Measurements from ENCODE around the gene FKRP.

The FKRP gene

GRCh38 chr19:46742926-46743480, 2.9 kb upstream of the FKRP start:
- peaks cover 13 to 22% of the 10 kb centered on the region in 2 donors for H3K4me1 ChIP-seq (ENCODE audit: control insufficient read depth in 1 of 2, insufficient read depth in 2 of 2, low read length in 2 of 2)
- H3K36me3 ChIP-seq (ENCODE audit: control insufficient read depth in 1 of 2, insufficient read depth in 2 of 2, low read length in 2 of 2): peaks cover 0 to 34% of the 10 kb centered on the region in 2 donors
- no peak overlapping the region for H3K9ac ChIP-seq (ENCODE audit: low read depth in 1 of 2, low read length in 2 of 2)
- H3K4me3 ChIP-seq (ENCODE audit: low read depth in 1 of 2, low read length in 2 of 2): no peak overlapping the region
- H3K27me3 ChIP-seq (ENCODE audit: control insufficient read depth in 1 of 2, insufficient read depth in 2 of 2, low read length in 2 of 2): no peaks in the 10 kb centered on the region
- no peak overlapping the region for H3K27ac ChIP-seq (ENCODE audit: low read depth, low read length)
- H3K9me3 ChIP-seq (ENCODE audit: control insufficient read depth in 1 of 2, low read length in 2 of 2): no peaks in the 10 kb centered on the region

DNA sequence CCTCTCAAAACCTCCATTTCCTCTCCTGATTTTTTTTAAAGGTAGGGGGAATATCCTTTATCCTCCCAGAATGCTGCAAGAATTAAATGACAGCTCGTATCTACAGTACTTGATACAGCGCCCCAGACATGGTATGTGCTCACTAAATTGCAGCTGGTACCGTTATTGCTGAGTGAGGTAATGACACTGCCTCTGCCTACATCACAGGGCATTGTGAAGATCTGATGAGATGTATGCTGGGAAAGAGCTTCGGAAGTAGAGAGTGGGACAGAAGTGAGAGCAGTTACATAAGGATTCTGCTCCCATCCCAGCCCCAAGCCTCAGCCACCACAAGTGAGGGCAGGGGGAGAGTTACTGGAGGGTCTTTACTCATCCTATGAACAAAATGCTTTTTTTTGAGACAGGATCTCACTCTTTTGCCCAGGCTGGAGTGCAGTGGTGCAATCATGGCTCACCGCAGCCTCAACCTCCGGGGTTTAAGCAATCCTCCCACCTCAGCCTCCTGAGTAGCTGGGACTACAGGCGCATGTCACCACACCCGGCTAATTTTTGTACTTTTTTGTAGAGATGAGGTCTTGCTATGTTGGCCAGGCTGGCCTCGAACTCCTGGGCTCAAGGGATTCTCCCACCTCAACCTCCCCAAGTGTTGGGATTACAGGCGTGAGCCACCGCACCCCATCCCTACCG, 1.7 kb upstream of the FKRP start:
- H3K9me3 ChIP-seq (ENCODE audit: control insufficient read depth in 1 of 2, low read length in 2 of 2): no peaks in the 10 kb centered on the region
- H3K4me1 ChIP-seq (ENCODE audit: control insufficient read depth in 1 of 2, insufficient read depth in 2 of 2, low read length in 2 of 2): peaks cover 13 to 22% of the 10 kb centered on the region in 2 donors
- H3K36me3 ChIP-seq (ENCODE audit: control insufficient read depth in 1 of 2, insufficient read depth in 2 of 2, low read length in 2 of 2): peaks cover 0 to 23% of the 10 kb centered on the region in 2 donors
- H3K9ac ChIP-seq (ENCODE audit: low read depth in 1 of 2, low read length in 2 of 2): no peak overlapping the region
- no peak overlapping the region for H3K27ac ChIP-seq (ENCODE audit: low read depth, low read length)
- H3K27me3 ChIP-seq (ENCODE audit: control insufficient read depth in 1 of 2, insufficient read depth in 2 of 2, low read length in 2 of 2): no peaks in the 10 kb centered on the region
- no peak overlapping the region for H3K4me3 ChIP-seq (ENCODE audit: low read depth in 1 of 2, low read length in 2 of 2)

DNA sequence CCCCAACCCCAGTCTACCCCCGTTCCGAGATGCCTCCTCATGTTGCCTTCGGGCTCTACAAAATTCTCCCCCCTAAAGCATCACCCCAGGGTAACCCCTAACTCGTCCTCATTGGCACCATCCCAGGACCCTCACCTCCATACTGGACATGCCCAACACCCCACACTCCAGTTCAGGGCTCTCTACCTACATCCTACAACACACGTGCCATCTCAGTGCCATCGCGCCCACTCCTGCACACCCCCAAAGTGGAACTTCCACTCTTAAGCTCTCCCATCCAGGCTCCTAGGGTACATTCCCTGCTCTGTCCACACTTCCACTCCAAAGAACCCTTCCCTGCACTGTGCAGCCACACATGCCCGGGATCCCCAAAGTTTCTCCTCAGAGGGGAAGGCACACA, 827 bp upstream of the FKRP start:
- H3K4me1 ChIP-seq (ENCODE audit: control insufficient read depth in 1 of 2, insufficient read depth in 2 of 2, low read length in 2 of 2): peaks cover 13 to 22% of the 10 kb centered on the region in 2 donors

DNA sequence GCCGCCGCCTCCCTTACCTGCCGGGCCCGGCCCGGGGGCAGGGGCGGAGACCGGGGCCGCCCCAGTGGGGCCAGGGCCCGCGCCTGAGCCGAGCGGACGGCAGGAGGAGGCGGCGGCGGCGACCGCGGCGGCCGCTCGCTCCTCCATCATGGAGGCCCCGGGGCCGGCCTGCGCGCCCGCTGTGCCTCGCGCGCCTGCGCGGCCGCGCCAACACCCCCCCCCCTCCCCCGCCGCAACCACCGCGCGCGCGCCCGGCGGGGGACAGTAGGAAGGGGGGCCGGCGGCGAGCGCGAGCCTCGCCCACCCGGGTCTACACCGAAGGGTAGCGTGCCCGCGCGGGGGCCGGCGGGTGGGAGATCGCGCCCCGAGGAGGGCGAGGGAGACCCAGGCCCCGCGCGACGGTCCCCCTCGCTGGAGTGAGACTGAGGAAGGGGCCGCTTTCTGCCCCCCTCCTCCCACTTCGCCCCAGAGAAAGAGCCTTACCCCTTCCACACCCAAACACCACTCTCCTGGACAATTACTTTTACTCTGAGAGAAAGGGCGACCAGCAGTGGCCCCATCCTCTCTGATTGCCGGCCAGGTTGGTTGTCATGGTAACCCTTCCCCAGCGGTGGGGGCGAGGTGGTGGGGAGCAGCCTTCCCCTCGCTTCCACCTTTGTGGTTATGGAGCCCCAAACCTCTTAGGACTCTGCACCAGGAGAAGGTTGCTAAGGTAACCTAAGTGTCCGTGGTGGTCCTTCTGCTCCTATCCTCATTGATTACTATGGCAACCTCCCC, 612 bp downstream of the FKRP start, which contains the start of gene STRN4:
Gene STRN4, minus strand, starts transcription at position 170 of the 777 bp plus-strand sequence. Its CDS starts 20 bp downstream, at position 150.
- no peaks in the 10 kb centered on the region for H3K9me3 ChIP-seq (ENCODE audit: control insufficient read depth in 1 of 2, low read length in 2 of 2)
- peak within 1 kb of the TSS; percentile 82 to 91 for H3K4me3 ChIP-seq (ENCODE audit: low read depth in 1 of 2, low read length in 2 of 2)
- peaks cover 13 to 22% of the 10 kb centered on the region in 2 donors for H3K4me1 ChIP-seq (ENCODE audit: control insufficient read depth in 1 of 2, insufficient read depth in 2 of 2, low read length in 2 of 2)
- H3K27me3 ChIP-seq (ENCODE audit: control insufficient read depth in 1 of 2, insufficient read depth in 2 of 2, low read length in 2 of 2): no peaks in the 10 kb centered on the region
- peaks cover 0 to 11% of the 10 kb centered on the region in 2 donors for H3K36me3 ChIP-seq (ENCODE audit: control insufficient read depth in 1 of 2, insufficient read depth in 2 of 2, low read length in 2 of 2)
- peak within 1 kb of the TSS; percentile 85 to 96 for H3K9ac ChIP-seq (ENCODE audit: low read depth in 1 of 2, low read length in 2 of 2)
- no peak within 1 kb of the TSS for H3K27ac ChIP-seq (ENCODE audit: low read depth, low read length)

More for the DNA sequence above, 827 bp upstream of the FKRP start:
- Histone ChIP-seq H3K9ac (ENCODE audit: low read depth in 1 of 2, low read length in 2 of 2) (peak overlapping the region; percentile 85 to 96), H3K4me3 (ENCODE audit: low read depth in 1 of 2, low read length in 2 of 2) (peak overlapping the region; percentile 82 to 91), H3K27ac (ENCODE audit: low read depth, low read length) (no peak overlapping the region), H3K36me3 (ENCODE audit: control insufficient read depth in 1 of 2, insufficient read depth in 2 of 2, low read length in 2 of 2) (peaks cover 0 to 20% of the 10 kb centered on the region in 2 donors), H3K9me3 (ENCODE audit: control insufficient read depth in 1 of 2, low read length in 2 of 2) (no peaks in the 10 kb centered on the region), H3K27me3 (ENCODE audit: control insufficient read depth in 1 of 2, insufficient read depth in 2 of 2, low read length in 2 of 2) (no peaks in the 10 kb centered on the region)

- Histone ChIP-seq H3K27ac (ENCODE audit: low read depth, low read length) (no peak overlapping the region), H3K36me3 (ENCODE audit: control insufficient read depth in 1 of 2, insufficient read depth in 2 of 2, low read length in 2 of 2) (peaks cover 0 to 8% of the 10 kb centered on the region in 2 donors), H3K9me3 (ENCODE audit: control insufficient read depth in 1 of 2, low read length in 2 of 2) (no peaks in the 10 kb centered on the region), H3K4me3 (ENCODE audit: low read depth in 1 of 2, low read length in 2 of 2) (no peak overlapping the region), H3K4me1 (ENCODE audit: control insufficient read depth in 1 of 2, insufficient read depth in 2 of 2, low read length in 2 of 2) (peaks cover 13 to 17% of the 10 kb centered on the region in 2 donors), H3K9ac (ENCODE audit: low read depth in 1 of 2, low read length in 2 of 2) (no peak overlapping the region), H3K27me3 (ENCODE audit: control insufficient read depth in 1 of 2, insufficient read depth in 2 of 2, low read length in 2 of 2) (no peaks in the 10 kb centered on the region)
Observed at GRCh38 chr19:46748325-46749109, 2.7 kb downstream of the FKRP start.

DNA sequence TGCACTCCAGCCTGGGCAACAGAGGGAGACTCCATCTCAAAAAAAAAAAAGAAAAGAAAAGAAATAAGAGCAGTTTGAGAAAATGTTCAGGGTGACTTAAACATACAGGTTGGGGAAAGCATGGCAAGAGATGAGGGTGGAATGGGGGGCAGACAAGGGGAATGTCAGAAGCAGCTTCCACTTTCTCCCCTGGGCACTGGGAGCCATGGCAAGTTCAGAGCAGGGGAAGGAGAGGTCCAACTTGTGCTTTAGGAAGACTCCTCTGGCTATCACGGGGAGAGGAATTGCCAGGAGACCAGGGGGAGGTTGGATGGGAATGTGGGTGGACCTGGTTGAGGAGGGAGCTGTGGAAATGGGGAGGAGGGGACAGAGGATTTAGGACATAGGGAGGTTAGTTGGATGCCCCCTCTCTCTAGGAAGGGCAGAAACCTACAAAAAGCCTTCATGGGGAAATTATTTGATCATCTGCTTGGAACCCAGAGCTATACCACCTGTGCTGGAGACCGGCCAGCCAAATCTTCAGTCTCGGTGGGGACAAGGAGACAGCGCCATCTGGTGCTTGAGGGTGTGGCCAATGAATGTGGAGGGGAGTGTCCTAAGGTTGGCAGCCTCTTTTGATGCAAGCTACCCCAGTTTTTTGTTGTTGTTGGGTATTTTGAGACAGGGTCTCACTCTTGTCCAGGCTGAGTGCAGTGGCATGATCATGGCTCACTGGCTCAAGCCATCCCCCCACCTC, 7.7 kb downstream of the FKRP start:
- peaks cover 0 to 13% of the 10 kb centered on the region in 2 donors for H3K36me3 ChIP-seq (ENCODE audit: control insufficient read depth in 1 of 2, insufficient read depth in 2 of 2, low read length in 2 of 2)

DNA sequence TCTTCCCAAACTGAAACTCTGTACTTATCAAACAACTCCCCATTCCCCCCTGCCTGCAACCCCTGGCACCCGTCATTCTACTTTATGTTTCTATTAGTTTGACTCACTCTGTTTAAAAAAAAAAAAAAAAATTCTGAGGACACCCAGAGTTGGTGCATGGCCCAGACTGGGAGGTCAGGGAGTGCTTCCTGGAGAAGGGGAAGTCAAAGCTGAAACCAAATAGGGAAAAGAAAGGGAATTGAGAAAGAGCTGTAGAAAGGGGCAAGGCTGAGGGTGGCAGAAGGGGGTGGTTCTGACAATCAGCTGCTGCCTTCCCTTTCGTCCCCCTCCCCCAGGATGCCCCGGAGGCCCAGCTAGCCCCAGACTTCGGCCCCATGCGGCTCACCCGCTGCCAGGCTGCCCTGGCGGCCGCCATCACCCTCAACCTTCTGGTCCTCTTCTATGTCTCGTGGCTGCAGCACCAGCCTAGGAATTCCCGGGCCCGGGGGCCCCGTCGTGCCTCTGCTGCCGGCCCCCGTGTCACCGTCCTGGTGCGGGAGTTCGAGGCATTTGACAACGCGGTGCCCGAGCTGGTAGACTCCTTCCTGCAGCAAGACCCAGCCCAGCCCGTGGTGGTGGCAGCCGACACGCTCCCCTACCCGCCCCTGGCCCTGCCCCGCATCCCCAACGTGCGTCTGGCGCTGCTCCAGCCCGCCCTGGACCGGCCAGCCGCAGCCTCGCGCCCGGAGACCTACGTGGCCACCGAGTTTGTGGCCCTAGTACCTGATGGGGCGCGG, 9.4 kb downstream of the FKRP start:
- H3K27ac ChIP-seq (ENCODE audit: low read depth, low read length): no peak overlapping the region
- no peak overlapping the region for H3K4me3 ChIP-seq (ENCODE audit: low read depth in 1 of 2, low read length in 2 of 2)
- no peaks in the 10 kb centered on the region for H3K9me3 ChIP-seq (ENCODE audit: control insufficient read depth in 1 of 2, low read length in 2 of 2)
- H3K9ac ChIP-seq (ENCODE audit: low read depth in 1 of 2, low read length in 2 of 2): no peak overlapping the region
- peaks cover 0 to 13% of the 10 kb centered on the region in 2 donors for H3K36me3 ChIP-seq (ENCODE audit: control insufficient read depth in 1 of 2, insufficient read depth in 2 of 2, low read length in 2 of 2)
- H3K27me3 ChIP-seq (ENCODE audit: control insufficient read depth in 1 of 2, insufficient read depth in 2 of 2, low read length in 2 of 2): no peaks in the 10 kb centered on the region
- H3K4me1 ChIP-seq (ENCODE audit: control insufficient read depth in 1 of 2, insufficient read depth in 2 of 2, low read length in 2 of 2): peaks cover 0 to 2% of the 10 kb centered on the region in 2 donors

More for the DNA sequence above, 7.7 kb downstream of the FKRP start:
- H3K9ac ChIP-seq (ENCODE audit: low read depth in 1 of 2, low read length in 2 of 2): no peak overlapping the region
- no peak overlapping the region for H3K4me3 ChIP-seq (ENCODE audit: low read depth in 1 of 2, low read length in 2 of 2)
- no peak overlapping the region for H3K27ac ChIP-seq (ENCODE audit: low read depth, low read length)
- peaks cover 0 to 2% of the 10 kb centered on the region in 2 donors for H3K4me1 ChIP-seq (ENCODE audit: control insufficient read depth in 1 of 2, insufficient read depth in 2 of 2, low read length in 2 of 2)
- H3K9me3 ChIP-seq (ENCODE audit: control insufficient read depth in 1 of 2, low read length in 2 of 2): no peaks in the 10 kb centered on the region
- no peaks in the 10 kb centered on the region for H3K27me3 ChIP-seq (ENCODE audit: control insufficient read depth in 1 of 2, insufficient read depth in 2 of 2, low read length in 2 of 2)

- H3K9ac ChIP-seq (ENCODE audit: low read depth in 1 of 2, low read length in 2 of 2): no peak overlapping the region
- H3K27ac ChIP-seq (ENCODE audit: low read depth, low read length): no peak overlapping the region
- H3K4me3 ChIP-seq (ENCODE audit: low read depth in 1 of 2, low read length in 2 of 2): no peak overlapping the region
- H3K27me3 ChIP-seq (ENCODE audit: control insufficient read depth in 1 of 2, insufficient read depth in 2 of 2, low read length in 2 of 2): no peaks in the 10 kb centered on the region
- H3K36me3 ChIP-seq (ENCODE audit: control insufficient read depth in 1 of 2, insufficient read depth in 2 of 2, low read length in 2 of 2): peaks cover 0 to 10% of the 10 kb centered on the region in 2 donors
- H3K9me3 ChIP-seq (ENCODE audit: control insufficient read depth in 1 of 2, low read length in 2 of 2): no peaks in the 10 kb centered on the region
- peaks cover 0 to 2% of the 10 kb centered on the region in 2 donors for H3K4me1 ChIP-seq (ENCODE audit: control insufficient read depth in 1 of 2, insufficient read depth in 2 of 2, low read length in 2 of 2)
Observed at GRCh38 chr19:46755853-46756543, 10.1 kb downstream of the FKRP start.

All from duodenal mucosa (tissue), 2 donors.